Measurements from ENCODE around the gene TAOK2.
"Not testable (repeated sequence)": the region's sequence is repeated elsewhere in the genome, so short reads cannot be mapped to it uniquely, and the experiment has no call there.

TAOK2 gene

GRCh38 chr16:30033270-30033669, 59.6 kb downstream of the TAOK2 start:
- H3K36me3 ChIP-seq (ENCODE audit: insufficient read depth, low read length) = no peaks in the 10 kb centered on the region
- no peaks in the 10 kb centered on the region for H3K4me1 ChIP-seq (ENCODE audit: control insufficient read depth, insufficient read depth, low read length)
- H3K4me3 ChIP-seq (ENCODE audit: low read length) = no peak overlapping the region
- H3K9ac ChIP-seq (ENCODE audit: low read depth, low read length) = no peak overlapping the region
- peaks cover 56% of the 10 kb centered on the region for H3K27me3 ChIP-seq (ENCODE audit: control insufficient read depth, insufficient read depth, low read length)
- H3K9me3 ChIP-seq (replicated peaks; ENCODE audit: low read length) = no peaks in the 10 kb centered on the region
- H3K4me2 ChIP-seq (ENCODE audit: low read length) = no peak overlapping the region

DNA sequence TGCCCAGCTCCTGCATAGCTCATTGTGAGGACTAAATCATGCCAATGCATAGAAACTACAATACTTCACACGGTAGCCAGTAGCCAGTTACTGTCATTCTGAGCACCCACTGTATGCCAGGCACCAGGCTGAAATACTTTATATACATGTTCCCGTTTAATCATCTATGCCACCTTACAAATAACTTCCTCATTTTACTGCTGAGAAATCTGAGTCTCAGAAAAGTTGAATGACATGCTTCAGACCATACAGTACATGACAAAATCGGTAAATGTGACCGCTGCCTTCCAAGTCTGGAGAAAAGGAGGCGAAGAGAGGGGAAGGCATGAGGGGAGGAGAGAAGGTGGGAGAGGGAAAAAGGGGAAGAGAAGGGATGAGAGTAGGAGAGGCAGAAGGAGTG, 66.6 kb downstream of the TAOK2 start:
- Histone ChIP-seq H3K9me3 (replicated peaks; ENCODE audit: low read length) (no peaks in the 10 kb centered on the region), H3K4me2 (ENCODE audit: low read length) (no peak overlapping the region), H3K9ac (ENCODE audit: low read depth, low read length) (no peak overlapping the region), H3K4me1 (ENCODE audit: control insufficient read depth, insufficient read depth, low read length) (no peaks in the 10 kb centered on the region), H3K27me3 (ENCODE audit: control insufficient read depth, insufficient read depth, low read length) (peaks cover 24% of the 10 kb centered on the region), H3K36me3 (ENCODE audit: insufficient read depth, low read length) (no peaks in the 10 kb centered on the region), H3K4me3 (ENCODE audit: low read length) (no peak overlapping the region)

GRCh38 chr16:30040690-30041089, 67.0 kb downstream of the TAOK2 start:
- peaks cover 21% of the 10 kb centered on the region for H3K27me3 ChIP-seq (ENCODE audit: control insufficient read depth, insufficient read depth, low read length)
- H3K36me3 ChIP-seq (ENCODE audit: insufficient read depth, low read length); H3K9me3 ChIP-seq (replicated peaks; ENCODE audit: low read length); H3K9ac ChIP-seq (ENCODE audit: low read depth, low read length); H3K4me2 ChIP-seq (ENCODE audit: low read length); H3K4me1 ChIP-seq (ENCODE audit: control insufficient read depth, insufficient read depth, low read length); H3K4me3 ChIP-seq (ENCODE audit: low read length): not testable (repeated sequence)

GRCh38 chr16:30041841-30042240, 68.2 kb downstream of the TAOK2 start:
- Histone ChIP-seq H3K4me3 (ENCODE audit: low read length) (no peak overlapping the region), H3K27me3 (ENCODE audit: control insufficient read depth, insufficient read depth, low read length) (peaks cover 11% of the 10 kb centered on the region), H3K36me3 (ENCODE audit: insufficient read depth, low read length) (no peaks in the 10 kb centered on the region), H3K9me3 (replicated peaks; ENCODE audit: low read length) (no peaks in the 10 kb centered on the region), H3K4me1 (ENCODE audit: control insufficient read depth, insufficient read depth, low read length) (no peaks in the 10 kb centered on the region), H3K4me2 (ENCODE audit: low read length) (no peak overlapping the region), H3K9ac (ENCODE audit: low read depth, low read length) (no peak overlapping the region)

All from skeletal muscle satellite cell (primary cell).